ENCODE data around the gene PKP1. TPM values are rescaled to one million over a fixed set of nuclear protein-coding genes. Genes with fewer than 3 reads are reported as not detected.

The PKP1 gene
- total RNA-seq, 2 donors from 2014 or later, result 2.3 TPM; not detected in 1

- H3K9me3 ChIP-seq, result no peaks in the 10 kb centered on the region
- H3K36me3 ChIP-seq, result no peaks in the 10 kb centered on the region
- H3K4me1 ChIP-seq, result peaks cover 0 to 22% of the 10 kb centered on the region in 2 donors
- DNase-seq (ENCODE audit: low spot score), result no peak
- TF ChIP-seq, protein P1, sequence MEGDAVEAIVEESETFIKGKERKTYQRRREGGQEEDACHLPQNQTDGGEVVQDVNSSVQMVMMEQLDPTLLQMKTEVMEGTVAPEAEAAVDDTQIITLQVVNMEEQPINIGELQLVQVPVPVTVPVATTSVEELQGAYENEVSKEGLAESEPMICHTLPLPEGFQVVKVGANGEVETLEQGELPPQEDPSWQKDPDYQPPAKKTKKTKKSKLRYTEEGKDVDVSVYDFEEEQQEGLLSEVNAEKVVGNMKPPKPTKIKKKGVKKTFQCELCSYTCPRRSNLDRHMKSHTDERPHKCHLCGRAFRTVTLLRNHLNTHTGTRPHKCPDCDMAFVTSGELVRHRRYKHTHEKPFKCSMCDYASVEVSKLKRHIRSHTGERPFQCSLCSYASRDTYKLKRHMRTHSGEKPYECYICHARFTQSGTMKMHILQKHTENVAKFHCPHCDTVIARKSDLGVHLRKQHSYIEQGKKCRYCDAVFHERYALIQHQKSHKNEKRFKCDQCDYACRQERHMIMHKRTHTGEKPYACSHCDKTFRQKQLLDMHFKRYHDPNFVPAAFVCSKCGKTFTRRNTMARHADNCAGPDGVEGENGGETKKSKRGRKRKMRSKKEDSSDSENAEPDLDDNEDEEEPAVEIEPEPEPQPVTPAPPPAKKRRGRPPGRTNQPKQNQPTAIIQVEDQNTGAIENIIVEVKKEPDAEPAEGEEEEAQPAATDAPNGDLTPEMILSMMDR (IDR thresholded peaks at IDR 0.05), result peak; percentile 59 to 70
- no peaks in the 10 kb centered on the region for H3K27me3 ChIP-seq
- H3K27ac ChIP-seq, result no peak overlapping the region
- no peak overlapping the region for H3K4me3 ChIP-seq
Observed at GRCh38 chr1:201348211-201348566, 64.9 kb downstream of the PKP1 start.

GRCh38 chr1:201349092-201349491, 65.8 kb downstream of the PKP1 start:
- TF ChIP-seq, protein P1 (IDR thresholded peaks at IDR 0.05), result no peak
- Histone ChIP-seq H3K9me3 (no peaks in the 10 kb centered on the region), H3K36me3 (no peaks in the 10 kb centered on the region), H3K4me3 (no peak overlapping the region), H3K27me3 (no peaks in the 10 kb centered on the region), H3K4me1 (peaks cover 0 to 22% of the 10 kb centered on the region in 2 donors), H3K27ac (no peak overlapping the region)
- DNase-seq (ENCODE audit: low spot score), result no peak

- DNase-seq (ENCODE audit: low spot score), result no peak
- Histone ChIP-seq H3K36me3 (no peaks in the 10 kb centered on the region), H3K27ac (no peak overlapping the region), H3K27me3 (no peaks in the 10 kb centered on the region), H3K9me3 (no peaks in the 10 kb centered on the region), H3K4me1 (peaks cover 0 to 31% of the 10 kb centered on the region in 2 donors), H3K4me3 (no peak overlapping the region)
- TF ChIP-seq, protein P1 (IDR thresholded peaks at IDR 0.05), result no peak
Observed at GRCh38 chr1:201350361-201350725, 67.0 kb downstream of the PKP1 start.

- Histone ChIP-seq H3K27ac (no peak overlapping the region), H3K4me1 (peaks cover 0 to 31% of the 10 kb centered on the region in 2 donors), H3K4me3 (no peak overlapping the region), H3K27me3 (no peaks in the 10 kb centered on the region), H3K9me3 (no peaks in the 10 kb centered on the region), H3K36me3 (no peaks in the 10 kb centered on the region)
- DNase-seq (ENCODE audit: low spot score), result no peak
- TF ChIP-seq, protein P1 (IDR thresholded peaks at IDR 0.05), result no peak
Observed at GRCh38 chr1:201350884-201351283, 67.6 kb downstream of the PKP1 start.

GRCh38 chr1:201351617-201352016, 68.3 kb downstream of the PKP1 start:
- Histone ChIP-seq H3K9me3 (no peaks in the 10 kb centered on the region), H3K27ac (no peak overlapping the region), H3K36me3 (no peaks in the 10 kb centered on the region), H3K27me3 (no peaks in the 10 kb centered on the region), H3K4me1 (peaks cover 0 to 25% of the 10 kb centered on the region in 2 donors), H3K4me3 (no peak overlapping the region)
- TF ChIP-seq, protein P1 (IDR thresholded peaks at IDR 0.05), result no peak
- DNase-seq (ENCODE audit: low spot score), result no peak

GRCh38 chr1:201353186-201353940, 70.1 kb downstream of the PKP1 start:
- H3K4me3 ChIP-seq, result no peak overlapping the region
- H3K27ac ChIP-seq, result no peak overlapping the region
- H3K9me3 ChIP-seq, result no peaks in the 10 kb centered on the region
- TF ChIP-seq, protein P1 (IDR thresholded peaks at IDR 0.05), result no peak
- DNase-seq (ENCODE audit: low spot score), result no peak
- no peaks in the 10 kb centered on the region for H3K36me3 ChIP-seq
- H3K27me3 ChIP-seq, result no peaks in the 10 kb centered on the region
- H3K4me1 ChIP-seq, result peaks cover 0 to 13% of the 10 kb centered on the region in 2 donors
